D721Med (cell line): ENCODE results near the gene EMILIN2.

Source experiments
- DNase-seq: peaks from one replicate; pipeline ENCODE4 v3.0.0; 2011; ENCODE audit warnings: low spot score; ENCODE audit not compliant: insufficient read length
- FAIRE-seq: peaks from 2 replicates; lab custom pipeline; 2011; peaks lifted over from hg19 to GRCh38; lab: Jason Lieb, UNC
- TF ChIP-seq, protein P1 (sequence below): IDR thresholded peaks from 2 replicates; pipeline ENCODE4 v1.5.1; 2012; ENCODE audit warnings: mild to moderate bottlenecking, control low read depth; ENCODE audit not compliant: insufficient read depth; ENCODE audit errors: missing control alignments

Gene EMILIN2

DNA sequence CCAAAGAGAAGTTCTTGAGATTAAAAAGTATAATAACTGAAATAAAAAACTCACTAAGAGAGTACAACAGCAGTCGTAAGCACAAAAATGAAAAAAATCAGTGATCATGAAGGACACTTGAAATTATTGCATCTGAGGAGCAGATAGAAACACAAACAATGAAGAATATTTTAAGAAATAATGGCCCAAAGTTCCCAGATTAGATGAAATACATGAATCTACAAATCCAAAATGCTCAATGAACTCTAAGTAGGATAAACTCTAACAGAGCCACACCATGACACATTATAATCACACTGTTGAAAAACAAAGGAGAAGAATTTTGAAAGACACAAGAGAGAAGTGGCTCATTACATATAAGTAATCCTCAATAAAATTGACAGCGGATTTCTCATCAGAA is 31.9 kb upstream of the EMILIN2 start:
- TF ChIP-seq, protein P1, sequence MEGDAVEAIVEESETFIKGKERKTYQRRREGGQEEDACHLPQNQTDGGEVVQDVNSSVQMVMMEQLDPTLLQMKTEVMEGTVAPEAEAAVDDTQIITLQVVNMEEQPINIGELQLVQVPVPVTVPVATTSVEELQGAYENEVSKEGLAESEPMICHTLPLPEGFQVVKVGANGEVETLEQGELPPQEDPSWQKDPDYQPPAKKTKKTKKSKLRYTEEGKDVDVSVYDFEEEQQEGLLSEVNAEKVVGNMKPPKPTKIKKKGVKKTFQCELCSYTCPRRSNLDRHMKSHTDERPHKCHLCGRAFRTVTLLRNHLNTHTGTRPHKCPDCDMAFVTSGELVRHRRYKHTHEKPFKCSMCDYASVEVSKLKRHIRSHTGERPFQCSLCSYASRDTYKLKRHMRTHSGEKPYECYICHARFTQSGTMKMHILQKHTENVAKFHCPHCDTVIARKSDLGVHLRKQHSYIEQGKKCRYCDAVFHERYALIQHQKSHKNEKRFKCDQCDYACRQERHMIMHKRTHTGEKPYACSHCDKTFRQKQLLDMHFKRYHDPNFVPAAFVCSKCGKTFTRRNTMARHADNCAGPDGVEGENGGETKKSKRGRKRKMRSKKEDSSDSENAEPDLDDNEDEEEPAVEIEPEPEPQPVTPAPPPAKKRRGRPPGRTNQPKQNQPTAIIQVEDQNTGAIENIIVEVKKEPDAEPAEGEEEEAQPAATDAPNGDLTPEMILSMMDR: no peak
- no peak for DNase-seq
- no peak for FAIRE-seq

DNA sequence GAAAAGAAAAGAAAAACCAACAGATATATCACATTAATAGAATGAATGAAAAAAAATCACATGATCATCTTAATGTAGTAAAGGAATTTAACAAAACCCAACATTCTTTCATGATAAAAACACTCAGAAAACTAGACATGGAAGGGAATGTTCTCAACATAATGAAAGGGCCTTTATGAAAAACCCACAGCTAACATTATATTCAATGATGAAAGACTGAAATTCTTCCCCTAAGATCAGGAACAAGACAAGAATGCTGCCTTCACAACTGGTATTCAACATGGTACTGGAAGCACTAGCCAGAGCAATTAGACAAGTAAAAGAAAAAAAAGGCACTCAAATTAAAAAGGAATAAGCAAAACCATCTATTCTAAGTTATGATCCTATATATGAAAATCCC is 28.5 kb upstream of the EMILIN2 start:
- TF ChIP-seq, protein P1: no peak
- no peak for DNase-seq
- FAIRE-seq: no peak

DNA sequence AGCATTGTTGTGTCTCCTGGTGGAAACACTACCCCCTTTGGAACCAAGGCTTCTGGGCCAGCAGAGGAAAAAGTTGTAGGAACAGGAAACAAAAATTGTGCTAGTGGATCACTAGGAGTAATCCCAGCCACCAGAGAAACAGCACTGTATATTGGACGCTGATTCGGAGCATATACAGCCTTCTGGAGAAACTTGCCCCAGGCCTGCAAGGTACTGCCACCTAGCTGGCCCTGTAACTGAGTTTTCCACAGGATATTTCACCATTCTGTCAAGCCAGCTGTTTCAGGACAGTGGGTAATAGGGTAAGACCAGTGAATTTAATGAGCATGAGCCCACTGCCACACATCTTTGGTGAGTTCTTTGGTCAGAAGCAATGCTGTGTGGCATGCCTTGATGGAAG is 25.1 kb upstream of the EMILIN2 start:
- DNase-seq (no peak), FAIRE-seq (no peak)
- TF ChIP-seq, protein P1: no peak

DNA sequence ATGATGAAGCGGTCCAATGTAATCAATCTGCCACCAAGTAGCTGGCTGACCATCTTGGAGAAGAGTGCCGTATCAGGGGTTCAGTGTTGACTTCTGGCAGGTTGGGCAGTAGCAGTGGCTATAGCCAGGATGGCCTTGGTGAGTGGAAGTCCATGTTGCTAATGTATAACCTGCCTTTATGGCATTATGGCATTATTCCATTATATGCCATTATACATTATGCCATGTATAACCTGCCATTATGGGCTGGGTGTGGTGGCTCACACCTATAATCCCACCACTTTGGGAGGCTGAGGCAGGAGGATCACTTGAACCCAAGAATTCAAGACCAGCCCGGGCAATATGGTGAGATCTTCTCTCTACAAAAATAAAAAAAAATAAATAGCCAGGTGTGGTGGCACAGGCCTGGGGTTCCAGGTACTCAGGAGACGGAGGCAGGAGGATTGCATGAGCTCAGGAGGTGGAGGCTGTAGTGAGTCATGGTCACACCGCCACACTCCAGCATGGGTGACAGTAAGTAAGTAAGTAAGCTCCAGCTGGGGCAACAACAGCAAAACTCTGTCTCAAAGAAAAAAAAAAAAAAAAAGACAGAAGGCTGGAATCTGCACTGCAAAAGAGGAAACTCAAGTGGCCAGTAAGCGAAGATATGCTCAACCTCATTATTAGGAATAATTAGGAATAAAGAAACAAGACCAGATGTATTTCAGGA is 24.4 kb upstream of the EMILIN2 start:
- FAIRE-seq (no peak), DNase-seq (no peak)
- TF ChIP-seq, protein P1: no peak

DNA sequence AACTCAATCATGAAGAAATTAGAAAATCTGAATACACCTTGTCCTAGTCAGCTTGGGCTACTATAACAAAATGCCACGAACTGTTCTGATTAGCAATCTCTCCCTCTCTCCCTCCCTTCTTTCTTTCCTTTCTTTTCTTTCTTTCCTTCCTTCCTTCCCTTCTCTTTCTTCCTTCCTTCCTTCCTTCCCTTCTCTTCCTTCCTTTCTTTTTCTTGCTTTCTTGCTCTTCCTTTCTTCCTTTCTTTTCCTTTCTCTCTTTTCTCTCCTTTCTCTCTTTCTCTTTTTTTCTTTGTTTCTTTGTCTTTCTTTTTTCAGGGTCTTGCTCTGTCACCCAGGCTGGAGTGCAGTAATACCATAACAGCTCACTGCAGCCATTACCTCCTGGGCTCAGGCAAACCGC is 23.6 kb upstream of the EMILIN2 start:
- DNase-seq: no peak
- TF ChIP-seq, protein P1: no peak
- FAIRE-seq: no peak

DNA sequence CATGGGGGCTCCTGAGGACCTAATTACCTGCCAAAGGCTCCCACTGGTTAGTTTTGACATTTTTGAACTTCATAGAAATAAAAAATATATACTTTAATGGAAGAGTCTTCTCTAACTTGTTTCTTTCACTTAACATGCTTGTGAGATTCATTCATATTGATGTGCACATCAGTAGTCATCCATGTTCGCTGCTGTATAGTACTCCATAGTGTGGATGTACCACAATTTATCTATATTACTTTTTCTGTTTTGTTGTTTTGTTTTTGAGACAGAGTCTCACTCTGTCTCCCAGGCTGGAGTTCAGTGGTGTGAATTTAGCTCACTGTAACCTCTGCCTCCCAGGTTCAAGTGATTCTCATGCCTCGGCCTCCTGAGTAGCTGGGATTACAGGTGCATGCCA is 22.8 kb upstream of the EMILIN2 start:
- FAIRE-seq (no peak), DNase-seq (no peak)
- TF ChIP-seq, protein P1: no peak

DNA sequence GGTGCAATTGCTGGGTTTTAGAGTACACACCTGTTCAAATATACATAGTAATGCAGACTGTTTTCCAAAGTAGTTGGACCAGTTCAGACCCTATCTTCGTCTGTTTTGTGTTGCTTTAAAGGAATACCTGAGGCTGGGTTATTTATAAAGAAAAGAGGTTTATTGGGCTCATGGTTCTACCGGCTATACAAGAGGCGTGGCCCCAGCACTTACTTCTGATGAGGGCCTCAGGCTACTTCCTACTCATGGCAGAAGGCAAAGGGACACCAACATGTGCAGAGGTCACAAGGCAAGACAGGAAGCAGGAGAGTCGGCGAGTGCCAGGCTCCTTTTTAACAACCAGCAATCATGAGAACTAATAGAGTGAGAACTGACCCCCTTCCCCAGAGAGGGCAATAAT is 21.9 kb upstream of the EMILIN2 start:
- DNase-seq: no peak
- FAIRE-seq: no peak
- TF ChIP-seq, protein P1: no peak
